Suprapubic skin (tissue), 4 donors: ENCODE results near the gene PLD3. TPM values are rescaled to one million over a fixed set of nuclear protein-coding genes. Genes with fewer than 3 reads are reported as not detected.

Experiments used
- DNase-seq, 2 donors: peaks; one replicate each; pipeline ENCODE4 v3.0.0-alpha.2; 2019; ENCODE audit warnings: low spot score in 2 of 2
- H3K27ac ChIP-seq: fragments of 200-600 bp; sonication (generic); one replicate; pipeline ENCODE4 v1.5.1; 2019
- H3K27me3 ChIP-seq: fragments of 200-600 bp; sonication (generic); one replicate; pipeline ENCODE4 v1.5.1; 2019
- H3K36me3 ChIP-seq: fragments of 200-600 bp; sonication (generic); one replicate; pipeline ENCODE4 v1.5.1; 2019
- H3K4me1 ChIP-seq: fragments of 200-600 bp; sonication (generic); one replicate; pipeline ENCODE4 v1.5.1; 2019
- H3K4me3 ChIP-seq: fragments of 200-600 bp; sonication (generic); one replicate; pipeline ENCODE4 v1.5.1; 2019; ENCODE audit warnings: mild to moderate bottlenecking
- H3K9me3 ChIP-seq: fragments of 200-600 bp; sonication (generic); one replicate; pipeline ENCODE4 v1.5.1; 2019
- EP300 ChIP-seq: sonication (generic); formaldehyde crosslinking; IDR thresholded peaks from one replicate; pipeline ENCODE4 v1.6.1; 2017; ENCODE audit warnings: antibody characterized with exemption
- POLR2A ChIP-seq, 2 donors: fragments of 450-650 bp; IDR thresholded peaks; one replicate each; pipeline ENCODE4 v1.6.1; 2017; ENCODE audit warnings: antibody characterized with exemption in 2 of 2, mild to moderate bottlenecking in 2 of 2, moderate library complexity in 2 of 2
- POLR2AphosphoS5 ChIP-seq, 3 donors: sonication (generic); formaldehyde crosslinking; IDR thresholded peaks; one replicate each; pipeline ENCODE4 v1.6.1; 2017; ENCODE audit warnings: antibody characterized with exemption in 3 of 3
- WGBS: methylation state at CpG from one replicate; pipeline ENCODE4 v1.1.5; 2018; 5-methylcytosine and 5-hydroxymethylcytosine counted together
- total RNA-seq, 4 donors: library from RNA; depleted of rRNA; stranded (reverse); fragments of >200 nt; gene quantifications; one replicate each; pipeline ENCODE4 v1.1.0, GENCODE V29; 2016
- TF ChIP-seq, protein P1 (sequence below), 2 donors: fragments of 200-600 bp in 1 of 2; fragments of 450-650 bp in 1 of 2; sonication (generic) in 1 of 2; IDR thresholded peaks; one replicate each; pipeline ENCODE4 v1.5.1; 2016 to 2019; ENCODE audit warnings: antibody characterized with exemption in 2 of 2, mild to moderate bottlenecking in 1 of 2, moderate library complexity in 1 of 2

The PLD3 gene
- total RNA-seq, 4 donors from 2014 or later: 173 to 231 (median 202) TPM

DNA sequence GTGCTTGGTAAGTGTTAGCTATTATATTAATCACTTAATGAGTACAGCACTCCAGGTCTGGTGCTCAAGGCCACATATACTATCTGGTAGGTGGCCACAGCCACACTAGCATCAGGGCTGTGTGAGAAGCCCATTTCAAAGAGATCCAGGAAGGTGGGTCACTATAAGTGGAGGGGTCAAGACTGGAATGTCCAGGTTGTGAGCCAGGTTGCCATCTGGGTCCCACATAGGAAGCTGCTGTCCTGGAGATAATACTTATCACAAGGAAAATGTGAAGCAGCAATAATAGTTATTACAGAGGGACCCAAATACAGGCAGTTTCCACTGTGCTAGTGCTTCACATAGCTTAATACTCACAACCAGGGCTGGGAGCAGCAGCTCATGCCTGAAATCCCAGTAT is 13.4 kb upstream of the PLD3 start:
- no peaks in the 10 kb centered on the region for H3K9me3 ChIP-seq

GRCh38 chr19:40335855-40336600 is 12.5 kb upstream of the PLD3 start:
- 95% methylated on average over 13 of the region's 15 CpGs for WGBS
- Histone ChIP-seq H3K4me3 (no peak overlapping the region), H3K9me3 (no peaks in the 10 kb centered on the region), H3K27me3 (no peaks in the 10 kb centered on the region), H3K27ac (no peak overlapping the region), H3K4me1 (peaks cover 3% of the 10 kb centered on the region), H3K36me3 (peaks cover 62% of the 10 kb centered on the region)
- TF ChIP-seq, protein P1, sequence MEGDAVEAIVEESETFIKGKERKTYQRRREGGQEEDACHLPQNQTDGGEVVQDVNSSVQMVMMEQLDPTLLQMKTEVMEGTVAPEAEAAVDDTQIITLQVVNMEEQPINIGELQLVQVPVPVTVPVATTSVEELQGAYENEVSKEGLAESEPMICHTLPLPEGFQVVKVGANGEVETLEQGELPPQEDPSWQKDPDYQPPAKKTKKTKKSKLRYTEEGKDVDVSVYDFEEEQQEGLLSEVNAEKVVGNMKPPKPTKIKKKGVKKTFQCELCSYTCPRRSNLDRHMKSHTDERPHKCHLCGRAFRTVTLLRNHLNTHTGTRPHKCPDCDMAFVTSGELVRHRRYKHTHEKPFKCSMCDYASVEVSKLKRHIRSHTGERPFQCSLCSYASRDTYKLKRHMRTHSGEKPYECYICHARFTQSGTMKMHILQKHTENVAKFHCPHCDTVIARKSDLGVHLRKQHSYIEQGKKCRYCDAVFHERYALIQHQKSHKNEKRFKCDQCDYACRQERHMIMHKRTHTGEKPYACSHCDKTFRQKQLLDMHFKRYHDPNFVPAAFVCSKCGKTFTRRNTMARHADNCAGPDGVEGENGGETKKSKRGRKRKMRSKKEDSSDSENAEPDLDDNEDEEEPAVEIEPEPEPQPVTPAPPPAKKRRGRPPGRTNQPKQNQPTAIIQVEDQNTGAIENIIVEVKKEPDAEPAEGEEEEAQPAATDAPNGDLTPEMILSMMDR (IDR thresholded peaks at IDR 0.05): no peak
- TF ChIP-seq POLR2A (IDR thresholded peaks at IDR 0.05): no peak
- no peak for TF ChIP-seq POLR2AphosphoS5 (IDR thresholded peaks at IDR 0.05)
- TF ChIP-seq EP300: no peak
- DNase-seq: no peak

More for the DNA sequence above, 13.4 kb upstream of the PLD3 start:
- TF ChIP-seq, protein P1 (IDR thresholded peaks at IDR 0.05): no peak
- TF ChIP-seq EP300 (no peak), POLR2AphosphoS5 (IDR thresholded peaks at IDR 0.05) (no peak), POLR2A (IDR thresholded peaks at IDR 0.05) (no peak)
- Histone ChIP-seq H3K4me3 (no peak overlapping the region), H3K4me1 (peaks cover 8% of the 10 kb centered on the region), H3K27me3 (no peaks in the 10 kb centered on the region), H3K36me3 (peaks cover 66% of the 10 kb centered on the region), H3K27ac (no peak overlapping the region)
- DNase-seq: no peak

- H3K27ac ChIP-seq: no peak overlapping the region
- no peaks in the 10 kb centered on the region for H3K9me3 ChIP-seq
- H3K36me3 ChIP-seq: peaks cover 57% of the 10 kb centered on the region
- no peak overlapping the region for H3K4me3 ChIP-seq
- no peaks in the 10 kb centered on the region for H3K27me3 ChIP-seq
- 100% methylated on average over 2 of the region's 2 CpGs for WGBS
- no peak for DNase-seq
- peaks cover 7% of the 10 kb centered on the region for H3K4me1 ChIP-seq
- TF ChIP-seq POLR2AphosphoS5 (IDR thresholded peaks at IDR 0.05) (no peak), POLR2A (IDR thresholded peaks at IDR 0.05) (no peak), EP300 (no peak)
- TF ChIP-seq, protein P1 (IDR thresholded peaks at IDR 0.05): no peak
Measured at GRCh38 chr19:40336601-40336900, 11.9 kb upstream of the PLD3 start.

GRCh38 chr19:40337107-40337506 is 11.4 kb upstream of the PLD3 start:
- TF ChIP-seq EP300 (no peak), POLR2AphosphoS5 (IDR thresholded peaks at IDR 0.05) (no peak), POLR2A (IDR thresholded peaks at IDR 0.05) (no peak)
- TF ChIP-seq, protein P1 (IDR thresholded peaks at IDR 0.05): no peak
- Histone ChIP-seq H3K4me3 (no peak overlapping the region), H3K36me3 (peaks cover 52% of the 10 kb centered on the region), H3K4me1 (peaks cover 12% of the 10 kb centered on the region), H3K27ac (no peak overlapping the region), H3K9me3 (no peaks in the 10 kb centered on the region), H3K27me3 (no peaks in the 10 kb centered on the region)
- WGBS: 92% methylated on average over 2 of the region's 2 CpGs
- DNase-seq: no peak

- Histone ChIP-seq H3K27ac (no peak overlapping the region), H3K4me3 (no peak overlapping the region), H3K4me1 (peaks cover 17% of the 10 kb centered on the region), H3K27me3 (no peaks in the 10 kb centered on the region), H3K9me3 (no peaks in the 10 kb centered on the region), H3K36me3 (peaks cover 47% of the 10 kb centered on the region)
- TF ChIP-seq POLR2AphosphoS5 (IDR thresholded peaks at IDR 0.05): no peak
- no peak for TF ChIP-seq EP300
- TF ChIP-seq POLR2A (IDR thresholded peaks at IDR 0.05): no peak
- TF ChIP-seq, protein P1 (IDR thresholded peaks at IDR 0.05): no peak
- DNase-seq: no peak
- WGBS: 95% methylated on average over 5 of the region's 5 CpGs
Measured at GRCh38 chr19:40337594-40337993, 10.9 kb upstream of the PLD3 start.
